Measurements from ENCODE around the gene ARFGAP3.

Gene ARFGAP3

DNA sequence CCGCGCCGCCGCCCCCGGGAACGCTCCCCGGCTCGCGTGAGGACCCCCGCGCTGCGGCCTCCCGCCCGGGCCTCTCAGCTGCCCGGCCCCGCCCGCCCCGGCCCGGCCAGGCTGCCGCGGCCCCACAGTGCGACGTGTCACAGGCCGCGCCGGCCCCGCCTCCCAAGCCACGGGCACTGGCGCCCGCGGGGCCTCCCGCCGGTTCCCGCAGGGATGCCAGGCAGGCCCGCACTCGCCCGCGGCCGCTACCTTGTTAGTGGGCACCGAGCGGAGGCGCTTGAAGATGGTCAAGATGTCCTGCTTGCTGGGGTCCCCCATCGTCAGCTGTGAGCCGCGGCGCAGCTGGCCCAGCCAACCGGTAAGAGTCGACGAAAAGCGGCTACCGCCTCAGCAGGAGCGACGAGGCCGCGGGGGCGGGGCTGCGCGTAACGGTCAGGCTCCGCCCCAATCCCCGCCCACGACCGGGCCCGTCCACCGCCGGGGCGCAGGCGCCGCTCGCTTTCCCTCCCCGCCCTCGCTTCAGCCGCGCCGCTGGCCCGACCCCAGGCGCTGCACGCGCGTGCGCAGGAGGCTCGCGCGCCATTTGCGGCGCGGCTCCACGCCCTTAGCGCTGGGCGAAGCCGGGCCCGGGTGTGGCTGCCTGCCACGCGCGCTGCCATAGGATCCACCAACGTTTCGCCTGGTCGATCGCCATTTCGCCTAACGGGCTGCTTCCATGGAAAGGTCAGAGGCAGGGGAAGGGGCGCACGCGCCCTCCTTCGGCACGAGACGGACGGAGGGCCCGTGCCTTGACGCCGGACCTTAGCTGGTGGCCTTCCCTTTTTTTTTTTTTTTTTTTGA, at the start of gene ARFGAP3 (continued):
- TF ChIP-seq ZNF133 (tag by site-specific recombination; IDR thresholded peaks at IDR 0.05) (no peak; the same call in 1 of the 2 replicates), ZNF16 (tag by site-specific recombination; IDR thresholded peaks at IDR 0.05; ENCODE audit: low read depth) (no peak), ZNF561 (tag by site-specific recombination; IDR thresholded peaks at IDR 0.05; ENCODE audit: borderline replicate concordance) (peak; percentile 94), KLF8 (tag by site-specific recombination; IDR thresholded peaks at IDR 0.05) (peak; percentile 72), ZNF837 (tag by site-specific recombination; IDR thresholded peaks at IDR 0.05) (no peak), HOXD13 (CRISPR knock-in tag; IDR thresholded peaks at IDR 0.05; ENCODE audit: borderline replicate concordance) (no peak), ZNF138 (tag by site-specific recombination; IDR thresholded peaks at IDR 0.05; ENCODE audit: borderline replicate concordance) (no peak), SP2 (tag by site-specific recombination; IDR thresholded peaks at IDR 0.05) (peak; percentile 71), ZNF473 (tag by site-specific recombination; IDR thresholded peaks at IDR 0.05) (no peak), ZNF140 (tag by site-specific recombination; IDR thresholded peaks at IDR 0.05) (no peak), ZNF600 (tag by site-specific recombination; IDR thresholded peaks at IDR 0.05) (no peak), ZNF416 (tag by site-specific recombination; IDR thresholded peaks at IDR 0.05) (no peak), GLIS1 (tag by site-specific recombination; IDR thresholded peaks at IDR 0.05) (peak; percentile 57), ZNF610 (tag by site-specific recombination; IDR thresholded peaks at IDR 0.05; ENCODE audit: borderline replicate concordance) (peak; percentile 30; the same call in 1 of the 2 replicates), ZBTB21 (tag by site-specific recombination; IDR thresholded peaks at IDR 0.05) (no peak), ZNF664 (tag by site-specific recombination; IDR thresholded peaks at IDR 0.05) (no peak), ZNF121 (tag by site-specific recombination; IDR thresholded peaks at IDR 0.05) (no peak), GFI1B (tag by site-specific recombination; IDR thresholded peaks at IDR 0.05) (no peak), ZFP37 (tag by site-specific recombination; IDR thresholded peaks at IDR 0.05) (no peak), ZNF221 (tag by site-specific recombination; IDR thresholded peaks at IDR 0.05; ENCODE audit: borderline replicate concordance) (no peak)
- TF ChIP-seq, protein P1, sequence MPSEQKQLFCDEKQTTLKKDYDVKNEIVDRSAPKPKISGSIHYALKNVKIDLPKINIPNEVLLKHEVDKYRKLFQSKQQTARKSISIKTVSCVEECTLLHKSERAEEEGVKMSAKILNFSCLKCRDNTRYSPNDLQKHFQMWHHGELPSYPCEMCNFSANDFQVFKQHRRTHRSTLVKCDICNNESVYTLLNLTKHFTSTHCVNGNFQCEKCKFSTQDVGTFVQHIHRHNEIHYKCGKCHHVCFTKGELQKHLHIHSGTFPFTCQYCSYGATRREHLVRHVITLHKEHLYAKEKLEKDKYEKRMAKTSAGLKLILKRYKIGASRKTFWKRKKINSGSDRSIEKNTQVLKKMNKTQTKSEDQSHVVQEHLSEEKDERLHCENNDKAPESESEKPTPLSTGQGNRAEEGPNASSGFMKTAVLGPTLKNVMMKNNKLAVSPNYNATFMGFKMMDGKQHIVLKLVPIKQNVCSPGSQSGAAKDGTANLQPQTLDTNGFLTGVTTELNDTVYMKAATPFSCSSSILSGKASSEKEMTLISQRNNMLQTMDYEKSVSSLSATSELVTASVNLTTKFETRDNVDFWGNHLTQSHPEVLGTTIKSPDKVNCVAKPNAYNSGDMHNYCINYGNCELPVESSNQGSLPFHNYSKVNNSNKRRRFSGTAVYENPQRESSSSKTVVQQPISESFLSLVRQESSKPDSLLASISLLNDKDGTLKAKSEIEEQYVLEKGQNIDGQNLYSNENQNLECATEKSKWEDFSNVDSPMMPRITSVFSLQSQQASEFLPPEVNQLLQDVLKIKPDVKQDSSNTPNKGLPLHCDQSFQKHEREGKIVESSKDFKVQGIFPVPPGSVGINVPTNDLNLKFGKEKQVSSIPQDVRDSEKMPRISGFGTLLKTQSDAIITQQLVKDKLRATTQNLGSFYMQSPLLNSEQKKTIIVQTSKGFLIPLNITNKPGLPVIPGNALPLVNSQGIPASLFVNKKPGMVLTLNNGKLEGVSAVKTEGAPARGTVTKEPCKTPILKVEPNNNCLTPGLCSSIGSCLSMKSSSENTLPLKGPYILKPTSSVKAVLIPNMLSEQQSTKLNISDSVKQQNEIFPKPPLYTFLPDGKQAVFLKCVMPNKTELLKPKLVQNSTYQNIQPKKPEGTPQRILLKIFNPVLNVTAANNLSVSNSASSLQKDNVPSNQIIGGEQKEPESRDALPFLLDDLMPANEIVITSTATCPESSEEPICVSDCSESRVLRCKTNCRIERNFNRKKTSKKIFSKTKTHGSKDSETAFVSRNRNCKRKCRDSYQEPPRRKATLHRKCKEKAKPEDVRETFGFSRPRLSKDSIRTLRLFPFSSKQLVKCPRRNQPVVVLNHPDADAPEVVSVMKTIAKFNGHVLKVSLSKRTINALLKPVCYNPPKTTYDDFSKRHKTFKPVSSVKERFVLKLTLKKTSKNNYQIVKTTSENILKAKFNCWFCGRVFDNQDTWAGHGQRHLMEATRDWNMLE (tag by site-specific recombination; conservative IDR thresholded peaks at IDR 0.05; ENCODE audit: low read depth): 0 out of 2 replicates have a peak, but pooled peaks have one; percentile 13
- TF ChIP-seq, protein P2, sequence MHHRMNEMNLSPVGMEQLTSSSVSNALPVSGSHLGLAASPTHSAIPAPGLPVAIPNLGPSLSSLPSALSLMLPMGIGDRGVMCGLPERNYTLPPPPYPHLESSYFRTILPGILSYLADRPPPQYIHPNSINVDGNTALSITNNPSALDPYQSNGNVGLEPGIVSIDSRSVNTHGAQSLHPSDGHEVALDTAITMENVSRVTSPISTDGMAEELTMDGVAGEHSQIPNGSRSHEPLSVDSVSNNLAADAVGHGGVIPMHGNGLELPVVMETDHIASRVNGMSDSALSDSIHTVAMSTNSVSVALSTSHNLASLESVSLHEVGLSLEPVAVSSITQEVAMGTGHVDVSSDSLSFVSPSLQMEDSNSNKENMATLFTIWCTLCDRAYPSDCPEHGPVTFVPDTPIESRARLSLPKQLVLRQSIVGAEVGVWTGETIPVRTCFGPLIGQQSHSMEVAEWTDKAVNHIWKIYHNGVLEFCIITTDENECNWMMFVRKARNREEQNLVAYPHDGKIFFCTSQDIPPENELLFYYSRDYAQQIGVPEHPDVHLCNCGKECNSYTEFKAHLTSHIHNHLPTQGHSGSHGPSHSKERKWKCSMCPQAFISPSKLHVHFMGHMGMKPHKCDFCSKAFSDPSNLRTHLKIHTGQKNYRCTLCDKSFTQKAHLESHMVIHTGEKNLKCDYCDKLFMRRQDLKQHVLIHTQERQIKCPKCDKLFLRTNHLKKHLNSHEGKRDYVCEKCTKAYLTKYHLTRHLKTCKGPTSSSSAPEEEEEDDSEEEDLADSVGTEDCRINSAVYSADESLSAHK (tag by site-specific recombination; IDR thresholded peaks at IDR 0.05): no peak
- TF ChIP-seq, protein P3, sequence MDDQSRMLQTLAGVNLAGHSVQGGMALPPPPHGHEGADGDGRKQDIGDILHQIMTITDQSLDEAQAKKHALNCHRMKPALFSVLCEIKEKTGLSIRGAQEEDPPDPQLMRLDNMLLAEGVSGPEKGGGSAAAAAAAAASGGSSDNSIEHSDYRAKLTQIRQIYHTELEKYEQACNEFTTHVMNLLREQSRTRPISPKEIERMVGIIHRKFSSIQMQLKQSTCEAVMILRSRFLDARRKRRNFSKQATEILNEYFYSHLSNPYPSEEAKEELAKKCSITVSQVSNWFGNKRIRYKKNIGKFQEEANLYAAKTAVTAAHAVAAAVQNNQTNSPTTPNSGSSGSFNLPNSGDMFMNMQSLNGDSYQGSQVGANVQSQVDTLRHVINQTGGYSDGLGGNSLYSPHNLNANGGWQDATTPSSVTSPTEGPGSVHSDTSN (CRISPR knock-in tag; IDR thresholded peaks at IDR 0.05): peak; percentile 56; the same call in 1 of the 2 replicates
- TF ChIP-seq, protein P4, sequence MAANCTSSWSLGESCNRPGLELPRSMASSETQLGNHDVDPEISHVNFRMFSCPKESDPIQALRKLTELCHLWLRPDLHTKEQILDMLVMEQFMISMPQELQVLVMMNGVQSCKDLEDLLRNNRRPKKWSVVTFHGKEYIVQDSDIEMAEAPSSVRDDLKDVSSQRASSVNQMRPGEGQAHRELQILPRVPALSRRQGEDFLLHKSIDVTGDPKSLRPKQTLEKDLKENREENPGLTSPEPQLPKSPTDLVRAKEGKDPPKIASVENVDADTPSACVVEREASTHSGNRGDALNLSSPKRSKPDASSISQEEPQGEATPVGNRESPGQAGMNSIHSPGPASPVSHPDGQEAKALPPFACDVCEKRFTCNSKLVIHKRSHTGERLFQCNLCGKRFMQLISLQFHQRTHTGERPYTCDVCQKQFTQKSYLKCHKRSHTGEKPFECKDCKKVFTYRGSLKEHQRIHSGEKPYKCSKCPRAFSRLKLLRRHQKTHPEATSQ (tag by site-specific recombination; IDR thresholded peaks at IDR 0.05): peak; percentile 88; the same call in 1 of the 2 replicates
- TF ChIP-seq, protein P5, sequence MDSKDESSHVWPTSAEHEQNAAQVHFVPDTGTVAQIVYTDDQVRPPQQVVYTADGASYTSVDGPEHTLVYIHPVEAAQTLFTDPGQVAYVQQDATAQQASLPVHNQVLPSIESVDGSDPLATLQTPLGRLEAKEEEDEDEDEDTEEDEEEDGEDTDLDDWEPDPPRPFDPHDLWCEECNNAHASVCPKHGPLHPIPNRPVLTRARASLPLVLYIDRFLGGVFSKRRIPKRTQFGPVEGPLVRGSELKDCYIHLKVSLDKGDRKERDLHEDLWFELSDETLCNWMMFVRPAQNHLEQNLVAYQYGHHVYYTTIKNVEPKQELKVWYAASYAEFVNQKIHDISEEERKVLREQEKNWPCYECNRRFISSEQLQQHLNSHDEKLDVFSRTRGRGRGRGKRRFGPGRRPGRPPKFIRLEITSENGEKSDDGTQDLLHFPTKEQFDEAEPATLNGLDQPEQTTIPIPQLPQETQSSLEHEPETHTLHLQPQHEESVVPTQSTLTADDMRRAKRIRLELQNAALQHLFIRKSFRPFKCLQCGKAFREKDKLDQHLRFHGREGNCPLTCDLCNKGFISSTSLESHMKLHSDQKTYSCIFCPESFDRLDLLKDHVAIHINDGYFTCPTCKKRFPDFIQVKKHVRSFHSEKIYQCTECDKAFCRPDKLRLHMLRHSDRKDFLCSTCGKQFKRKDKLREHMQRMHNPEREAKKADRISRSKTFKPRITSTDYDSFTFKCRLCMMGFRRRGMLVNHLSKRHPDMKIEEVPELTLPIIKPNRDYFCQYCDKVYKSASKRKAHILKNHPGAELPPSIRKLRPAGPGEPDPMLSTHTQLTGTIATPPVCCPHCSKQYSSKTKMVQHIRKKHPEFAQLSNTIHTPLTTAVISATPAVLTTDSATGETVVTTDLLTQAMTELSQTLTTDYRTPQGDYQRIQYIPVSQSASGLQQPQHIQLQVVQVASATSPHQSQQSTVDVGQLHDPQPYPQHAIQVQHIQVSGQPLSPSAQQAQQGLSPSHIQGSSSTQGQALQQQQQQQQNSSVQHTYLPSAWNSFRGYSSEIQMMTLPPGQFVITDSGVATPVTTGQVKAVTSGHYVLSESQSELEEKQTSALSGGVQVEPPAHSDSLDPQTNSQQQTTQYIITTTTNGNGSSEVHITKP (tag by site-specific recombination; IDR thresholded peaks at IDR 0.05): no peak; the same call in 1 of the 2 replicates
